HCT116 (cell line): Measurements from ENCODE around the gene IRX6.

Experiments used
- EZH2 ChIP-seq: fragments of 200-600 bp; sonication (generic); IDR thresholded peaks from 2 replicates; pipeline ENCODE4 v1.6.1; 2017; ENCODE audit warnings: antibody characterized with exemption, mixed run types
- EZH2phosphoT487 ChIP-seq: fragments of 200-600 bp; IDR thresholded peaks from 2 replicates; pipeline ENCODE4 v1.6.1; 2018; ENCODE audit warnings: antibody characterized with exemption, borderline replicate concordance
- JUND ChIP-seq: IDR thresholded peaks from 2 replicates; pipeline ENCODE4 v1.6.1; 2012
- POLR2A ChIP-seq: IDR thresholded peaks from 2 replicates; pipeline ENCODE4 v1.7.0; 2011; ENCODE audit warnings: borderline replicate concordance; ENCODE audit not compliant: insufficient read depth, insufficient read length; ENCODE audit errors: extremely low read depth
- POLR2AphosphoS5 ChIP-seq: IDR thresholded peaks from 2 replicates; pipeline ENCODE4 v1.6.1; 2011; ENCODE audit warnings: mild to moderate bottlenecking, low read depth, low read length, moderate library complexity
- SIN3A ChIP-seq: IDR thresholded peaks from 2 replicates; pipeline ENCODE4 v1.6.1; 2012; ENCODE audit warnings: low read depth
- SP1 ChIP-seq: IDR thresholded peaks from 2 replicates; pipeline ENCODE4 v1.6.1; 2012; ENCODE audit warnings: low read depth
- YY1 ChIP-seq: IDR thresholded peaks from 2 replicates; pipeline ENCODE4 v1.6.1; 2011; ENCODE audit warnings: low read length, low read depth, moderate library complexity, mild to moderate bottlenecking; ENCODE audit not compliant: insufficient replicate concordance; ENCODE audit errors: extremely low read depth
- ZNF274 ChIP-seq: fragments of 200-500 bp; sonication (Bioruptor generic); IDR thresholded peaks from 2 replicates; pipeline ENCODE4 v1.6.1; 2014; ENCODE audit warnings: mild to moderate bottlenecking, low read depth, low read length, inconsistent platforms
- TF ChIP-seq, protein P1 (sequence below), 3 experiments: fragments of 200-600 bp in 1 of 3; sonication (generic) in 1 of 3; IDR thresholded peaks in 2 of 3; conservative IDR thresholded peaks in 1 of 3; 2 replicates each; pipeline ENCODE4 v1.5.1; 2012 to 2017; ENCODE audit warnings: low read depth in 2 of 3, low read length in 2 of 3, antibody characterized with exemption in 1 of 3, borderline replicate concordance in 1 of 3, control low read depth in 1 of 3, mild to moderate bottlenecking in 1 of 3, mixed read lengths in 1 of 3, mixed run types in 1 of 3, moderate library complexity in 1 of 3; ENCODE audit not compliant: insufficient read depth in 1 of 3
- TF ChIP-seq, protein P2 (sequence below): IDR thresholded peaks from 2 replicates; pipeline ENCODE4 v1.6.1; 2012; ENCODE audit warnings: low read depth

DNA sequence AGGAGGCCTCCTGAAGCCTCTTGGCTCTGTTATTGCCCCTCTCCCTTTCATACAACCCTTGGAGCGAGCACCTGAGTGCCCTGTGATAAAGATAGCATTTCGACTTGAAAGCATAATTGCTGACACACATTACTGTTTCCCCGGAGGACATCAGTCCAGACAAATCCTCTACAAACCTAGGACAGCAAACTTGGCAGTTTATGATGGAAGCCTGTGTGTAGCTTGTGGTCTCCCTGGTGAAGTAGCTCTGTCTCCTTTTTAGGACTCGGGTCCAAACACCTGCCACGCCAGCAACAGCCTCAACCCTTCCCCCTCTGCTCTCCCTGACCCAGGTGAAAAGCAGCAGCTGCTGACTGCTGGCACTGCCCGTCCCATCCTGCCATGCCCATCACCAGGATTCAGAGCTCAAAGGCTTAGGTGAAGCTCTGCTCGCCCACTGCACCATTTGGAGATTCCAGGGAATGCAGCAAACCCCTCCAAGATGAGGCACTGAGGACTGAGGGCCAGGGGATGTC lies 55.9 kb downstream of the IRX6 start:
- TF ChIP-seq EZH2phosphoT487 (no peak), POLR2AphosphoS5 (no peak), JUND (no peak), EZH2 (no peak), SP1 (no peak), YY1 (no peak), SIN3A (no peak), POLR2A (no peak), ZNF274 (no peak)
- TF ChIP-seq, protein P1, sequence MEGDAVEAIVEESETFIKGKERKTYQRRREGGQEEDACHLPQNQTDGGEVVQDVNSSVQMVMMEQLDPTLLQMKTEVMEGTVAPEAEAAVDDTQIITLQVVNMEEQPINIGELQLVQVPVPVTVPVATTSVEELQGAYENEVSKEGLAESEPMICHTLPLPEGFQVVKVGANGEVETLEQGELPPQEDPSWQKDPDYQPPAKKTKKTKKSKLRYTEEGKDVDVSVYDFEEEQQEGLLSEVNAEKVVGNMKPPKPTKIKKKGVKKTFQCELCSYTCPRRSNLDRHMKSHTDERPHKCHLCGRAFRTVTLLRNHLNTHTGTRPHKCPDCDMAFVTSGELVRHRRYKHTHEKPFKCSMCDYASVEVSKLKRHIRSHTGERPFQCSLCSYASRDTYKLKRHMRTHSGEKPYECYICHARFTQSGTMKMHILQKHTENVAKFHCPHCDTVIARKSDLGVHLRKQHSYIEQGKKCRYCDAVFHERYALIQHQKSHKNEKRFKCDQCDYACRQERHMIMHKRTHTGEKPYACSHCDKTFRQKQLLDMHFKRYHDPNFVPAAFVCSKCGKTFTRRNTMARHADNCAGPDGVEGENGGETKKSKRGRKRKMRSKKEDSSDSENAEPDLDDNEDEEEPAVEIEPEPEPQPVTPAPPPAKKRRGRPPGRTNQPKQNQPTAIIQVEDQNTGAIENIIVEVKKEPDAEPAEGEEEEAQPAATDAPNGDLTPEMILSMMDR (IDR thresholded peaks at IDR 0.05 in 2 of 3, conservative IDR thresholded peaks at IDR 0.05 in 1 of 3; ENCODE audit: borderline replicate concordance in 1 of 3, insufficient read depth in 1 of 3, low read depth in 2 of 3, low read length in 2 of 3) = no peak
- TF ChIP-seq, protein P2, sequence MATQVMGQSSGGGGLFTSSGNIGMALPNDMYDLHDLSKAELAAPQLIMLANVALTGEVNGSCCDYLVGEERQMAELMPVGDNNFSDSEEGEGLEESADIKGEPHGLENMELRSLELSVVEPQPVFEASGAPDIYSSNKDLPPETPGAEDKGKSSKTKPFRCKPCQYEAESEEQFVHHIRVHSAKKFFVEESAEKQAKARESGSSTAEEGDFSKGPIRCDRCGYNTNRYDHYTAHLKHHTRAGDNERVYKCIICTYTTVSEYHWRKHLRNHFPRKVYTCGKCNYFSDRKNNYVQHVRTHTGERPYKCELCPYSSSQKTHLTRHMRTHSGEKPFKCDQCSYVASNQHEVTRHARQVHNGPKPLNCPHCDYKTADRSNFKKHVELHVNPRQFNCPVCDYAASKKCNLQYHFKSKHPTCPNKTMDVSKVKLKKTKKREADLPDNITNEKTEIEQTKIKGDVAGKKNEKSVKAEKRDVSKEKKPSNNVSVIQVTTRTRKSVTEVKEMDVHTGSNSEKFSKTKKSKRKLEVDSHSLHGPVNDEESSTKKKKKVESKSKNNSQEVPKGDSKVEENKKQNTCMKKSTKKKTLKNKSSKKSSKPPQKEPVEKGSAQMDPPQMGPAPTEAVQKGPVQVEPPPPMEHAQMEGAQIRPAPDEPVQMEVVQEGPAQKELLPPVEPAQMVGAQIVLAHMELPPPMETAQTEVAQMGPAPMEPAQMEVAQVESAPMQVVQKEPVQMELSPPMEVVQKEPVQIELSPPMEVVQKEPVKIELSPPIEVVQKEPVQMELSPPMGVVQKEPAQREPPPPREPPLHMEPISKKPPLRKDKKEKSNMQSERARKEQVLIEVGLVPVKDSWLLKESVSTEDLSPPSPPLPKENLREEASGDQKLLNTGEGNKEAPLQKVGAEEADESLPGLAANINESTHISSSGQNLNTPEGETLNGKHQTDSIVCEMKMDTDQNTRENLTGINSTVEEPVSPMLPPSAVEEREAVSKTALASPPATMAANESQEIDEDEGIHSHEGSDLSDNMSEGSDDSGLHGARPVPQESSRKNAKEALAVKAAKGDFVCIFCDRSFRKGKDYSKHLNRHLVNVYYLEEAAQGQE = no peak
